ENCODE results near the gene UTY. TPM values are rescaled to one million over a fixed set of nuclear protein-coding genes. Genes with fewer than 3 reads are reported as not detected.

UTY gene
- total RNA-seq, 1 donor from 2014 or later: not detected

DNA sequence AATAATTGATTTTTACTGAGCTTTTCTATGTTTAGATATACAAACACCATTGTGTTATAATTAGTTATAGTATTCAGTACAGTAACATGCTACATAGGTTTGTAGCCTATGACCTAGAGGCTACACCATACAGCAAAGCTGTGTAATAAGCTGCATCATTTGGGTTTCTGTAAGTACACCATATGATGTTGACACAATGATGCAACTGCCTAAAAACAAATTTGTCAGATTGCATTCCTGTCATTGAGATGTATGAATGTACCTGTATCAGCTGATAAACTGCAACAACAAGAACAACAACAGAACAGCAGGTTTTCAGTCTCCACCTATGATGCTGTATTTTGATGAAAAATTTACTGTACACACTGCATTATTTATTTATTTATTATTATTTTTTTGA, 64.3 kb downstream of the UTY start:
- H3K4me3 Mint-ChIP-seq (ENCODE audit: unreplicated experiment): no peak overlapping the region
- no peaks in the 10 kb centered on the region for H3K27me3 Mint-ChIP-seq (ENCODE audit: low read depth)
- TF ChIP-seq CTCF (IDR thresholded peaks at IDR 0.05): no peak
- DNase-seq (ENCODE audit: low spot score): no peak
- H3K9me3 Mint-ChIP-seq (ENCODE audit: low read depth): no peaks in the 10 kb centered on the region
- no peaks in the 10 kb centered on the region for H3K36me3 Mint-ChIP-seq (ENCODE audit: low read depth)
- no peaks in the 10 kb centered on the region for H3K4me1 Mint-ChIP-seq (ENCODE audit: low read depth)
- no peak overlapping the region for H3K27ac Mint-ChIP-seq (ENCODE audit: unreplicated experiment)

GRCh38 chrY:13398876-13399275, 81.0 kb downstream of the UTY start:
- no peak overlapping the region for H3K4me3 Mint-ChIP-seq (ENCODE audit: unreplicated experiment)
- no peaks in the 10 kb centered on the region for H3K4me1 Mint-ChIP-seq (ENCODE audit: low read depth)
- H3K27me3 Mint-ChIP-seq (ENCODE audit: low read depth): no peaks in the 10 kb centered on the region
- DNase-seq (ENCODE audit: low spot score): no peak
- H3K36me3 Mint-ChIP-seq (ENCODE audit: low read depth): no peaks in the 10 kb centered on the region
- no peak overlapping the region for H3K27ac Mint-ChIP-seq (ENCODE audit: unreplicated experiment)
- no peaks in the 10 kb centered on the region for H3K9me3 Mint-ChIP-seq (ENCODE audit: low read depth)
- no peak for TF ChIP-seq CTCF (IDR thresholded peaks at IDR 0.05)

- DNase-seq (ENCODE audit: low spot score): no peak
- Mint-ChIP-seq H3K36me3 (ENCODE audit: low read depth) (no peaks in the 10 kb centered on the region), H3K27me3 (ENCODE audit: low read depth) (no peaks in the 10 kb centered on the region), H3K27ac (ENCODE audit: unreplicated experiment) (no peak overlapping the region), H3K4me1 (ENCODE audit: low read depth) (no peaks in the 10 kb centered on the region), H3K4me3 (ENCODE audit: unreplicated experiment) (no peak overlapping the region), H3K9me3 (ENCODE audit: low read depth) (no peaks in the 10 kb centered on the region)
- TF ChIP-seq CTCF (IDR thresholded peaks at IDR 0.05): no peak
Measured at GRCh38 chrY:13381110-13381683, 98.6 kb downstream of the UTY start.

GRCh38 chrY:13370868-13371800, 108.7 kb downstream of the UTY start:
- no peak for DNase-seq (ENCODE audit: low spot score)
- no peak overlapping the region for H3K4me3 Mint-ChIP-seq (ENCODE audit: unreplicated experiment)
- no peak overlapping the region for H3K27ac Mint-ChIP-seq (ENCODE audit: unreplicated experiment)
- H3K9me3 Mint-ChIP-seq (ENCODE audit: low read depth): no peaks in the 10 kb centered on the region
- H3K4me1 Mint-ChIP-seq (ENCODE audit: low read depth): no peaks in the 10 kb centered on the region
- TF ChIP-seq CTCF (IDR thresholded peaks at IDR 0.05): no peak
- H3K27me3 Mint-ChIP-seq (ENCODE audit: low read depth): no peaks in the 10 kb centered on the region
- H3K36me3 Mint-ChIP-seq (ENCODE audit: low read depth): no peaks in the 10 kb centered on the region

DNA sequence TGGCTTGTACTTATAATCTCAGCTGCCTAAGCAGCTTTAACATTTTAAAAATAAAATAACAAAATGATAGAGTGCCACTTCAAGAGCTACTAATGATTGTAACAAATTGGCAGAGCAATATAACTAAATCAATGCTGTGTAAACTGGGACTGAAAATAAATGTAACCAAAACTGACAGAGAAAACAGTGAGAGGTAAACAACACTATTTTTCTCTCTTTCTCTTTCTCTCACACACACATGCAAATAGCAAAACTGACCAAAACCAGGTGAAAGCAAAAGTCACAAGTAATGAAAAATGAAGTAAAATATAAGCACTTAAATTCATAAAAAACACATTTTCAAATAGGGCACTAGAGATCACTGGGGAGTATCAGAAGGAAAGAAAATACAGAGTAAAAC, 109.6 kb downstream of the UTY start:
- H3K27me3 Mint-ChIP-seq (ENCODE audit: low read depth): no peaks in the 10 kb centered on the region
- no peaks in the 10 kb centered on the region for H3K4me1 Mint-ChIP-seq (ENCODE audit: low read depth)
- H3K4me3 Mint-ChIP-seq (ENCODE audit: unreplicated experiment): no peak overlapping the region
- no peak for TF ChIP-seq CTCF (IDR thresholded peaks at IDR 0.05)
- H3K36me3 Mint-ChIP-seq (ENCODE audit: low read depth): no peaks in the 10 kb centered on the region
- no peak for DNase-seq (ENCODE audit: low spot score)
- no peaks in the 10 kb centered on the region for H3K9me3 Mint-ChIP-seq (ENCODE audit: low read depth)
- H3K27ac Mint-ChIP-seq (ENCODE audit: unreplicated experiment): no peak overlapping the region

Measured in chondrocyte (in vitro differentiated cells).